ENCODE data around the gene XYLT2. TPM values are rescaled to one million over a fixed set of nuclear protein-coding genes. Genes with fewer than 3 reads are reported as not detected.

The XYLT2 gene
- total and polyA plus RNA-seq, 9 of the 15 experiments (the other 6 are each of a cell fraction or from before 2014, with no cell fraction given): 0.63 to 9.1 (median 4.3) TPM

- in situ Hi-C loops (cut with MboI) (no loop called here), intact Hi-C loops (cut with micrococcal nuclease) (no loop called here)
- 2% methylated on average over 23 of the region's 57 CpGs for WGBS (ENCODE audit: insufficient coverage, low coverage, missing lambda C conversion rate)
- Histone ChIP-seq H2AFZ (ENCODE audit: low read depth, low read length) (peak overlapping the region; percentile 89), H3K79me2 (ENCODE audit: control insufficient read depth, insufficient read depth, low read length) (peaks cover 18% of the 10 kb centered on the region), H3K4me2 (ENCODE audit: insufficient read depth, low read length) (peak overlapping the region; percentile 88), H3K36me3 (ENCODE audit: control insufficient read depth, insufficient read depth, low read length) (no peaks in the 10 kb centered on the region), H4K20me1 (replicated peaks; ENCODE audit: control insufficient read depth, insufficient read depth, low read length) (no peaks in the 10 kb centered on the region; the same call in 1 of the 2 replicates), H3K9ac (ENCODE audit: insufficient read depth in 1 of 2, low read depth in 2 of 2, low read length in 2 of 2) (peak overlapping the region; percentile 65 to 94), H3K27ac (ENCODE audit: extremely low read depth, low read depth, low read length) (peak overlapping the region; percentile 66), H3K4me3 (peak overlapping the region; percentile 81), H3K4me1 (replicated peaks in 1 of 2; ENCODE audit: control insufficient read depth in 2 of 2, insufficient read depth in 2 of 2, low read length in 2 of 2) (peaks cover 8 to 29% of the 10 kb centered on the region in 2 experiments; a peak in 4 of 5 replicates), H3K27me3 (ENCODE audit: control insufficient read depth in 2 of 2, insufficient read depth in 2 of 2, low read length in 2 of 2) (no peaks in the 10 kb centered on the region), H3K9me1 (ENCODE audit: control insufficient read depth, insufficient read depth, low read length) (peaks cover 3% of the 10 kb centered on the region), H3K9me3 (replicated peaks; ENCODE audit: control insufficient read depth, insufficient read depth, low read depth, low read length) (peaks cover 6% of the 10 kb centered on the region)
- POLR2A ChIA-PET: interaction anchor here (0.6 to 1.2 kb wide), 7 partner anchors 9 to 1072 kb away, joined by 3 to 6 read pairs (median 3); no protein-coding TSS in a partner anchor
- DNase-seq (ENCODE audit: extremely low read depth in 1 of 4, low spot score in 3 of 4) (peak; percentile 56 to 75 (median 68)), FAIRE-seq (no peak), ATAC-seq (peak; percentile 66)
- BruUV-seq (replicated peaks): TSS peak; percentile 45
- CTCF ChIA-PET (ENCODE audit: low intra/inter-chr PET ratio): no interaction called here
- TF ChIP-seq FOXK2 (conservative IDR thresholded peaks at IDR 0.05 in 1 of 2, IDR thresholded peaks at IDR 0.05 in 1 of 2; ENCODE audit: low read depth in 2 of 2) (no peak), ZNF184 (CRISPR knock-in tag; IDR thresholded peaks at IDR 0.05) (no peak), ETV5 (CRISPR knock-in tag; IDR thresholded peaks at IDR 0.05; ENCODE audit: low read depth) (0 out of 2 replicates have a peak, but pooled peaks have one; percentile 20), CXXC5 (CRISPR knock-in tag; IDR thresholded peaks at IDR 0.05) (peak; percentile 27), ETS1 (conservative IDR thresholded peaks at IDR 0.05; ENCODE audit: control insufficient read depth, low read depth, low read length) (0 out of 2 replicates have a peak, but pooled peaks have one; percentile 32), CBX1 (IDR thresholded peaks at IDR 0.05; ENCODE audit: low read depth) (no peak), PHF8 (IDR thresholded peaks at IDR 0.05; ENCODE audit: borderline replicate concordance, low read length) (peak; percentile 9; the same call in 1 of the 2 replicates), EGR1 (conservative IDR thresholded peaks at IDR 0.05) (peak; percentile 86)
- TF ChIP-seq, protein P1, sequence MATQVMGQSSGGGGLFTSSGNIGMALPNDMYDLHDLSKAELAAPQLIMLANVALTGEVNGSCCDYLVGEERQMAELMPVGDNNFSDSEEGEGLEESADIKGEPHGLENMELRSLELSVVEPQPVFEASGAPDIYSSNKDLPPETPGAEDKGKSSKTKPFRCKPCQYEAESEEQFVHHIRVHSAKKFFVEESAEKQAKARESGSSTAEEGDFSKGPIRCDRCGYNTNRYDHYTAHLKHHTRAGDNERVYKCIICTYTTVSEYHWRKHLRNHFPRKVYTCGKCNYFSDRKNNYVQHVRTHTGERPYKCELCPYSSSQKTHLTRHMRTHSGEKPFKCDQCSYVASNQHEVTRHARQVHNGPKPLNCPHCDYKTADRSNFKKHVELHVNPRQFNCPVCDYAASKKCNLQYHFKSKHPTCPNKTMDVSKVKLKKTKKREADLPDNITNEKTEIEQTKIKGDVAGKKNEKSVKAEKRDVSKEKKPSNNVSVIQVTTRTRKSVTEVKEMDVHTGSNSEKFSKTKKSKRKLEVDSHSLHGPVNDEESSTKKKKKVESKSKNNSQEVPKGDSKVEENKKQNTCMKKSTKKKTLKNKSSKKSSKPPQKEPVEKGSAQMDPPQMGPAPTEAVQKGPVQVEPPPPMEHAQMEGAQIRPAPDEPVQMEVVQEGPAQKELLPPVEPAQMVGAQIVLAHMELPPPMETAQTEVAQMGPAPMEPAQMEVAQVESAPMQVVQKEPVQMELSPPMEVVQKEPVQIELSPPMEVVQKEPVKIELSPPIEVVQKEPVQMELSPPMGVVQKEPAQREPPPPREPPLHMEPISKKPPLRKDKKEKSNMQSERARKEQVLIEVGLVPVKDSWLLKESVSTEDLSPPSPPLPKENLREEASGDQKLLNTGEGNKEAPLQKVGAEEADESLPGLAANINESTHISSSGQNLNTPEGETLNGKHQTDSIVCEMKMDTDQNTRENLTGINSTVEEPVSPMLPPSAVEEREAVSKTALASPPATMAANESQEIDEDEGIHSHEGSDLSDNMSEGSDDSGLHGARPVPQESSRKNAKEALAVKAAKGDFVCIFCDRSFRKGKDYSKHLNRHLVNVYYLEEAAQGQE (IDR thresholded peaks at IDR 0.05; ENCODE audit: borderline replicate concordance): no peak
- TF ChIP-seq, protein P1 (CRISPR knock-in tag; IDR thresholded peaks at IDR 0.05; ENCODE audit: low read depth): 0 out of 2 replicates have a peak, but pooled peaks have one; percentile 12
Observed at GRCh38 chr17:50346313-50347116, 589 bp downstream of the XYLT2 start.

Data from K562 (cell line).